HFFc6 (cell line): Measurements from ENCODE around the gene GALNT14. TPM values are rescaled to one million over a fixed set of nuclear protein-coding genes. Genes with fewer than 3 reads are reported as not detected.

Source experiments
- DNase-seq: peaks from one replicate; pipeline ENCODE4 v3.0.0-alpha.2; 2018
- H3K27ac Mint-ChIP-seq: 2 replicates; pipeline ENCODE4 v1.8.0; 2020; ENCODE audit warnings: mild to moderate bottlenecking, mixed read lengths
- H3K27me3 Mint-ChIP-seq: 2 replicates; pipeline ENCODE4 v1.8.0; 2021; ENCODE audit warnings: mild to moderate bottlenecking, moderate library complexity, mixed read lengths; ENCODE audit not compliant: insufficient read depth
- H3K36me3 Mint-ChIP-seq: 2 replicates; pipeline ENCODE4 v1.8.0; 2021; ENCODE audit warnings: low read depth, mixed read lengths
- H3K4me1 Mint-ChIP-seq: 2 replicates; pipeline ENCODE4 v1.8.0; 2020; ENCODE audit warnings: low read depth, mixed read lengths
- H3K4me3 Mint-ChIP-seq: 2 replicates; pipeline ENCODE4 v1.8.0; 2020; ENCODE audit warnings: mild to moderate bottlenecking, moderate library complexity, mixed read lengths
- H3K9me3 Mint-ChIP-seq: 2 replicates; pipeline ENCODE4 v1.8.0; 2020; ENCODE audit warnings: mild to moderate bottlenecking, mixed read lengths
- total RNA-seq, 6 experiments: library from RNA; stranded (reverse); fragmentation: NEBNext Ultra II Directional; extraction: Animal tissue kit (Norgen Biotek cat#: 25700); gene quantifications; 2 replicates in 1 of 6; 3 replicates in 5 of 6; pipeline ENCODE4 v1.2.3, GENCODE V29; 2021
- TF ChIP-seq, protein P1 (sequence below): fragments of 200-600 bp; sonication (generic); IDR thresholded peaks from 2 replicates; pipeline ENCODE4 v1.5.0; 2021; ENCODE audit warnings: antibody characterized with exemption, mild to moderate bottlenecking

GALNT14 gene
- total RNA-seq, 6 experiments from 2014 or later, result 0.11 to 1.0 (median 0.25) TPM; not detected in 1

- TF ChIP-seq, protein P1, sequence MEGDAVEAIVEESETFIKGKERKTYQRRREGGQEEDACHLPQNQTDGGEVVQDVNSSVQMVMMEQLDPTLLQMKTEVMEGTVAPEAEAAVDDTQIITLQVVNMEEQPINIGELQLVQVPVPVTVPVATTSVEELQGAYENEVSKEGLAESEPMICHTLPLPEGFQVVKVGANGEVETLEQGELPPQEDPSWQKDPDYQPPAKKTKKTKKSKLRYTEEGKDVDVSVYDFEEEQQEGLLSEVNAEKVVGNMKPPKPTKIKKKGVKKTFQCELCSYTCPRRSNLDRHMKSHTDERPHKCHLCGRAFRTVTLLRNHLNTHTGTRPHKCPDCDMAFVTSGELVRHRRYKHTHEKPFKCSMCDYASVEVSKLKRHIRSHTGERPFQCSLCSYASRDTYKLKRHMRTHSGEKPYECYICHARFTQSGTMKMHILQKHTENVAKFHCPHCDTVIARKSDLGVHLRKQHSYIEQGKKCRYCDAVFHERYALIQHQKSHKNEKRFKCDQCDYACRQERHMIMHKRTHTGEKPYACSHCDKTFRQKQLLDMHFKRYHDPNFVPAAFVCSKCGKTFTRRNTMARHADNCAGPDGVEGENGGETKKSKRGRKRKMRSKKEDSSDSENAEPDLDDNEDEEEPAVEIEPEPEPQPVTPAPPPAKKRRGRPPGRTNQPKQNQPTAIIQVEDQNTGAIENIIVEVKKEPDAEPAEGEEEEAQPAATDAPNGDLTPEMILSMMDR, result no peak
- Mint-ChIP-seq H3K27ac (no peak overlapping the region), H3K27me3 (peaks cover 3% of the 10 kb centered on the region; the same call in 1 of the 2 replicates), H3K36me3 (no peaks in the 10 kb centered on the region), H3K4me3 (no peak overlapping the region), H3K4me1 (no peaks in the 10 kb centered on the region), H3K9me3 (peaks cover 12% of the 10 kb centered on the region; the same call in 1 of the 2 replicates)
- no peak for DNase-seq
Observed at GRCh38 chr2:30938196-30938595, 200.0 kb downstream of the GALNT14 start.

GRCh38 chr2:30936977-30937376 is 201.3 kb downstream of the GALNT14 start:
- H3K27ac Mint-ChIP-seq, result no peak overlapping the region
- peaks cover 3% of the 10 kb centered on the region; the same call in 1 of the 2 replicates for H3K27me3 Mint-ChIP-seq
- TF ChIP-seq, protein P1, result no peak
- DNase-seq, result no peak
- H3K9me3 Mint-ChIP-seq, result peaks cover 12% of the 10 kb centered on the region; the same call in 1 of the 2 replicates
- H3K4me3 Mint-ChIP-seq, result no peak overlapping the region
- no peaks in the 10 kb centered on the region for H3K36me3 Mint-ChIP-seq
- no peaks in the 10 kb centered on the region for H3K4me1 Mint-ChIP-seq

GRCh38 chr2:30935795-30936194 is 202.4 kb downstream of the GALNT14 start:
- Mint-ChIP-seq H3K9me3 (peaks cover 12% of the 10 kb centered on the region; the same call in 1 of the 2 replicates), H3K4me1 (no peaks in the 10 kb centered on the region), H3K27me3 (peaks cover 3% of the 10 kb centered on the region), H3K36me3 (no peaks in the 10 kb centered on the region), H3K27ac (no peak overlapping the region), H3K4me3 (no peak overlapping the region)
- TF ChIP-seq, protein P1, result no peak
- DNase-seq, result no peak

- Mint-ChIP-seq H3K27ac (no peak overlapping the region), H3K9me3 (peaks cover 8% of the 10 kb centered on the region; the same call in 1 of the 2 replicates), H3K4me3 (no peak overlapping the region), H3K27me3 (peaks cover 2% of the 10 kb centered on the region), H3K36me3 (no peaks in the 10 kb centered on the region), H3K4me1 (no peaks in the 10 kb centered on the region)
- DNase-seq, result no peak
- TF ChIP-seq, protein P1, result no peak
Observed at GRCh38 chr2:30934066-30934465, 204.2 kb downstream of the GALNT14 start.

DNA sequence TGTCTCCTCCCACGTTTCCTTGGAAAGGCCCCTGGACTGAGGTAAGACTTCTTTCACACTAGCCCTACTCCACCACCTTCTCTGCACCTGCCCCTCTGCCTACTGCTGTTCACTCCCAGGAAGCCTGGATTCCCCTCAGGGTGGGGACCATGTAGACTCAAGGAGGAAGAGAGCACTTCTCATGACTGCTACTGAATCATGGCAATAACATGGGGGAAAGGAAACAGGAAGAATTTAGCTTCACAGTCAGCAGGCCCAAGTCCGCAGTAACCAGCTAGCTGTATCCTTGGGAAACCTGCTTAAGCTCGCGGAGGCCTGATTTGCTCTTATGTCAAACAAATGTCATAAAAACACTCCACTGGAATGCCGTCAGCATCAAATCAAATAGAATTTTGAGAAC is 204.7 kb downstream of the GALNT14 start:
- Mint-ChIP-seq H3K27ac (no peak overlapping the region), H3K27me3 (no peaks in the 10 kb centered on the region; the same call in none of the 2 replicates), H3K9me3 (peaks cover 5% of the 10 kb centered on the region; the same call in 1 of the 2 replicates), H3K36me3 (no peaks in the 10 kb centered on the region), H3K4me1 (no peaks in the 10 kb centered on the region), H3K4me3 (no peak overlapping the region)
- DNase-seq, result no peak
- TF ChIP-seq, protein P1, result no peak
